Ascending aorta (tissue), 2 donors: ENCODE measurements around the gene JAM2. TPM values are rescaled to one million over a fixed set of nuclear protein-coding genes. Genes with fewer than 3 reads are reported as not detected.
A peak's percentile ranks its signal among the peaks of the same experiment; 100 is the strongest.

Experiments
- DNase-seq, 2 donors: peaks; one replicate each; pipeline ENCODE4 v3.0.0-alpha.2; 2019; ENCODE audit warnings: low spot score in 2 of 2
- H3K27ac ChIP-seq, 2 donors: fragments of 200-600 bp; sonication (generic); one replicate each; pipeline ENCODE4 v1.5.1; 2016 to 2017; ENCODE audit warnings: mild to moderate bottlenecking in 1 of 2
- H3K27me3 ChIP-seq: fragments of 200-600 bp; sonication (generic); one replicate; pipeline ENCODE4 v1.5.1; 2017
- H3K36me3 ChIP-seq, 2 donors: fragments of 200-600 bp; sonication (generic); one replicate each; pipeline ENCODE4 v1.5.1; 2016
- H3K4me1 ChIP-seq, 2 donors: fragments of 200-600 bp; sonication (generic); one replicate each; pipeline ENCODE4 v1.5.1; 2016 to 2017; ENCODE audit warnings: mild to moderate bottlenecking in 1 of 2
- H3K4me3 ChIP-seq, 2 donors: fragments of 200-600 bp; sonication (generic); one replicate each; pipeline ENCODE4 v1.5.1; 2016 to 2017; ENCODE audit warnings: mild to moderate bottlenecking in 1 of 2
- H3K9me3 ChIP-seq, 2 donors: fragments of 200-600 bp; sonication (generic); one replicate each; pipeline ENCODE4 v1.5.1; 2016
- CTCF ChIP-seq, 3 experiments: fragments of 200-600 bp in 2 of 3; fragments of 450-650 bp in 1 of 3; sonication (generic) in 2 of 3; IDR thresholded peaks; one replicate each; pipeline ENCODE4 v1.5.1; 2016 to 2019; ENCODE audit warnings: antibody characterized with exemption in 3 of 3, mild to moderate bottlenecking in 1 of 3, moderate library complexity in 1 of 3
- intact Hi-C: fragments of 100-400 bp; cut with DNase I; formaldehyde crosslinking; loops from one replicate; pipeline ENCODE4 v1.15.1; 2023
- total RNA-seq: library from RNA; depleted of rRNA; stranded (reverse); fragments of >200 nt; gene quantifications from one replicate; pipeline ENCODE4 v1.1.0, GENCODE V29; 2016

JAM2 gene
- total RNA-seq, 1 donor from 2014 or later: 54.1 TPM

GRCh38 chr21:25632296-25632695 is 6.8 kb upstream of the JAM2 start:
- DNase-seq: no peak
- Histone ChIP-seq H3K4me1 (no peaks in the 10 kb centered on the region), H3K9me3 (no peaks in the 10 kb centered on the region), H3K4me3 (no peak overlapping the region), H3K36me3 (no peaks in the 10 kb centered on the region), H3K27me3 (no peaks in the 10 kb centered on the region), H3K27ac (no peak overlapping the region)
- TF ChIP-seq CTCF (IDR thresholded peaks at IDR 0.05): no peak
- intact Hi-C loops: no loop called here

GRCh38 chr21:25635310-25635709 is 3.7 kb upstream of the JAM2 start:
- intact Hi-C loops: no loop called here

DNA sequence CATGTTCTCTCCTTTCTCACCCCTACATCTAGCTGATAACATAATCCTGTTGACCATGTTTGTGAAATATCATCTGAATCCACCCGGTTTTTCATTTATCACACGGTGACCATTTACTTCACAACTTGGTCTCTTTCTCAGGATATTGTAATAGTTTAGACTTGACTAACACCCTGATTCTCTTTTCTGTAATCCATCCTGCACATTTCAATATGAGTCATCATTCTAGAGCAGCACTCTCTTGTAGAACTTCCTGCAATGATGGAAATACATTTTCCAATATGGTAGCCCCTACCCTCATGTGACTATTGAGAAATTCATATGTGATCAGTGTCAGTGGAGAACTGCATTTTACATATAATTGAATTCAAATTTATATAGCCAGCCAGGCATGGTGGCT is 2.3 kb upstream of the JAM2 start:
- TF ChIP-seq CTCF (IDR thresholded peaks at IDR 0.05): no peak
- Histone ChIP-seq H3K9me3 (no peaks in the 10 kb centered on the region), H3K4me3 (no peak overlapping the region), H3K4me1 (peaks cover 0 to 6% of the 10 kb centered on the region in 2 donors), H3K27me3 (no peaks in the 10 kb centered on the region), H3K36me3 (no peaks in the 10 kb centered on the region), H3K27ac (no peak overlapping the region)
- no peak for DNase-seq
- intact Hi-C loops: no loop called here

More at GRCh38 chr21:25635310-25635709, 3.7 kb upstream of the JAM2 start:
- TF ChIP-seq CTCF (IDR thresholded peaks at IDR 0.05): no peak
- Histone ChIP-seq H3K27me3 (no peaks in the 10 kb centered on the region), H3K4me3 (no peak overlapping the region), H3K36me3 (no peaks in the 10 kb centered on the region), H3K9me3 (no peaks in the 10 kb centered on the region), H3K4me1 (peaks cover 0 to 6% of the 10 kb centered on the region in 2 donors), H3K27ac (no peak overlapping the region)
- DNase-seq: no peak

DNA sequence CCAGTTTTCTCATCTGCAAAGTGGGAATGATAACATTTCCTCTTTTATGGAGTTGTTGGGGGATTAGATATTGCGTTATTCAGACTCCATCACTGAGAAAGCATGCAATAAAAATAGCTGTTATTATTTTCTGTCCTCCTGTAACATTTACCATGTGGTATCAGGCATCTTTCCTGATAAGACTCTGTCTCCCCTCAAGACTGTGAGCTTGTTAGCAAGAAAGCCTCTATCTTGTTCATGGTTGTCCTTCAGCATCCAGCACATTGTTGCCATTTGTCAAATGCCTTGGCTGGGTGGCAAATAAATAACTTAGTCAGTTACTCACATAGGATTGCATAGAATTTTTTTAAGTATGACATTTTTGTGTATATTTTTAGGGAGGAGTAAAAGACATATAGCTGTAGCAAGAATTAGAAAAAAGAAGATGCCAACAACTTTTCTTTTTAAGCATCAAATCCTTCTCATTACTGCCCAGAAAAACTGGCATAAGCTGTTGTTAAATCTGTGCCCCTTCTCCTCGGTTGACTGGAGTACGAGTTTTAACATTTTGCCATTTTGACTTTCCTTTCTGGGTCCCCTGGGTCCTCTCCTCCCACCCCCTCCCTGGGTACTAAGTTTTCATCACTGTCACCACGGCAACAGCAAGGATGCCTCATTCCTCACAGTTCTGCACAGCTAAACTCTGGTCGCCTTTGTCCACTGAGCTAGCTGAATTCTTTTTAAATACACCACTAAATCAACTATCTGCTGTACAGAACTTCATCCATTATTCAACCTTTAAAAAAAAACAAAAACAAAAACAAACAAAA is 1.0 kb upstream of the JAM2 start:
- no peaks in the 10 kb centered on the region for H3K27me3 ChIP-seq
- intact Hi-C loops: no loop called here
- H3K9me3 ChIP-seq: no peaks in the 10 kb centered on the region
- no peak overlapping the region for H3K27ac ChIP-seq
- peak overlapping the region; percentile 75 to 82 for H3K4me3 ChIP-seq
- H3K36me3 ChIP-seq: no peaks in the 10 kb centered on the region
- DNase-seq: no peak
- peaks cover 0 to 6% of the 10 kb centered on the region in 2 donors for H3K4me1 ChIP-seq
- TF ChIP-seq CTCF (IDR thresholded peaks at IDR 0.05): no peak

GRCh38 chr21:25639551-25640201 is 618 bp downstream of the JAM2 start:
- Histone ChIP-seq H3K27ac (peak overlapping the region; percentile 66 to 77), H3K4me3 (peak overlapping the region; percentile 75 to 82), H3K36me3 (no peaks in the 10 kb centered on the region), H3K9me3 (no peaks in the 10 kb centered on the region), H3K4me1 (peaks cover 0 to 6% of the 10 kb centered on the region in 2 donors), H3K27me3 (no peaks in the 10 kb centered on the region)
- intact Hi-C loops: loop anchor here (1.0 to 5.0 kb wide), 2 partner anchors 30 to 48 kb away; no protein-coding TSS in a partner anchor
- DNase-seq: peak in 1 of 2 donors; percentile 67
- peak; percentile 12 to 45 (median 42) for TF ChIP-seq CTCF (IDR thresholded peaks at IDR 0.05)
